Measurements from ENCODE around the gene ANKS6.

- TF ChIP-seq POLR2AphosphoS5 (IDR thresholded peaks at IDR 0.05; ENCODE audit: low read depth), result no peak
- no peak for TF ChIP-seq ETS1 (IDR thresholded peaks at IDR 0.05)
- TF ChIP-seq CTCF (conservative IDR thresholded peaks at IDR 0.05; ENCODE audit: low read depth in 2 of 2), result no peak
- no peak for TF ChIP-seq EZH2 (IDR thresholded peaks at IDR 0.05; ENCODE audit: low read depth, unreplicated experiment)
- no peak for TF ChIP-seq EZH2phosphoT487 (IDR thresholded peaks at IDR 0.05; ENCODE audit: unreplicated experiment)
- no peak for TF ChIP-seq STAT1 (IDR thresholded peaks at IDR 0.05; ENCODE audit: unreplicated experiment)
- TF ChIP-seq JUNB (IDR thresholded peaks at IDR 0.05; ENCODE audit: unreplicated experiment), result no peak
- no peak for TF ChIP-seq REST (IDR thresholded peaks at IDR 0.05; ENCODE audit: unreplicated experiment)
- TF ChIP-seq CREB1 (CRISPR knock-in tag; IDR thresholded peaks at IDR 0.05; ENCODE audit: low read depth), result no peak
- TF ChIP-seq, protein P1, sequence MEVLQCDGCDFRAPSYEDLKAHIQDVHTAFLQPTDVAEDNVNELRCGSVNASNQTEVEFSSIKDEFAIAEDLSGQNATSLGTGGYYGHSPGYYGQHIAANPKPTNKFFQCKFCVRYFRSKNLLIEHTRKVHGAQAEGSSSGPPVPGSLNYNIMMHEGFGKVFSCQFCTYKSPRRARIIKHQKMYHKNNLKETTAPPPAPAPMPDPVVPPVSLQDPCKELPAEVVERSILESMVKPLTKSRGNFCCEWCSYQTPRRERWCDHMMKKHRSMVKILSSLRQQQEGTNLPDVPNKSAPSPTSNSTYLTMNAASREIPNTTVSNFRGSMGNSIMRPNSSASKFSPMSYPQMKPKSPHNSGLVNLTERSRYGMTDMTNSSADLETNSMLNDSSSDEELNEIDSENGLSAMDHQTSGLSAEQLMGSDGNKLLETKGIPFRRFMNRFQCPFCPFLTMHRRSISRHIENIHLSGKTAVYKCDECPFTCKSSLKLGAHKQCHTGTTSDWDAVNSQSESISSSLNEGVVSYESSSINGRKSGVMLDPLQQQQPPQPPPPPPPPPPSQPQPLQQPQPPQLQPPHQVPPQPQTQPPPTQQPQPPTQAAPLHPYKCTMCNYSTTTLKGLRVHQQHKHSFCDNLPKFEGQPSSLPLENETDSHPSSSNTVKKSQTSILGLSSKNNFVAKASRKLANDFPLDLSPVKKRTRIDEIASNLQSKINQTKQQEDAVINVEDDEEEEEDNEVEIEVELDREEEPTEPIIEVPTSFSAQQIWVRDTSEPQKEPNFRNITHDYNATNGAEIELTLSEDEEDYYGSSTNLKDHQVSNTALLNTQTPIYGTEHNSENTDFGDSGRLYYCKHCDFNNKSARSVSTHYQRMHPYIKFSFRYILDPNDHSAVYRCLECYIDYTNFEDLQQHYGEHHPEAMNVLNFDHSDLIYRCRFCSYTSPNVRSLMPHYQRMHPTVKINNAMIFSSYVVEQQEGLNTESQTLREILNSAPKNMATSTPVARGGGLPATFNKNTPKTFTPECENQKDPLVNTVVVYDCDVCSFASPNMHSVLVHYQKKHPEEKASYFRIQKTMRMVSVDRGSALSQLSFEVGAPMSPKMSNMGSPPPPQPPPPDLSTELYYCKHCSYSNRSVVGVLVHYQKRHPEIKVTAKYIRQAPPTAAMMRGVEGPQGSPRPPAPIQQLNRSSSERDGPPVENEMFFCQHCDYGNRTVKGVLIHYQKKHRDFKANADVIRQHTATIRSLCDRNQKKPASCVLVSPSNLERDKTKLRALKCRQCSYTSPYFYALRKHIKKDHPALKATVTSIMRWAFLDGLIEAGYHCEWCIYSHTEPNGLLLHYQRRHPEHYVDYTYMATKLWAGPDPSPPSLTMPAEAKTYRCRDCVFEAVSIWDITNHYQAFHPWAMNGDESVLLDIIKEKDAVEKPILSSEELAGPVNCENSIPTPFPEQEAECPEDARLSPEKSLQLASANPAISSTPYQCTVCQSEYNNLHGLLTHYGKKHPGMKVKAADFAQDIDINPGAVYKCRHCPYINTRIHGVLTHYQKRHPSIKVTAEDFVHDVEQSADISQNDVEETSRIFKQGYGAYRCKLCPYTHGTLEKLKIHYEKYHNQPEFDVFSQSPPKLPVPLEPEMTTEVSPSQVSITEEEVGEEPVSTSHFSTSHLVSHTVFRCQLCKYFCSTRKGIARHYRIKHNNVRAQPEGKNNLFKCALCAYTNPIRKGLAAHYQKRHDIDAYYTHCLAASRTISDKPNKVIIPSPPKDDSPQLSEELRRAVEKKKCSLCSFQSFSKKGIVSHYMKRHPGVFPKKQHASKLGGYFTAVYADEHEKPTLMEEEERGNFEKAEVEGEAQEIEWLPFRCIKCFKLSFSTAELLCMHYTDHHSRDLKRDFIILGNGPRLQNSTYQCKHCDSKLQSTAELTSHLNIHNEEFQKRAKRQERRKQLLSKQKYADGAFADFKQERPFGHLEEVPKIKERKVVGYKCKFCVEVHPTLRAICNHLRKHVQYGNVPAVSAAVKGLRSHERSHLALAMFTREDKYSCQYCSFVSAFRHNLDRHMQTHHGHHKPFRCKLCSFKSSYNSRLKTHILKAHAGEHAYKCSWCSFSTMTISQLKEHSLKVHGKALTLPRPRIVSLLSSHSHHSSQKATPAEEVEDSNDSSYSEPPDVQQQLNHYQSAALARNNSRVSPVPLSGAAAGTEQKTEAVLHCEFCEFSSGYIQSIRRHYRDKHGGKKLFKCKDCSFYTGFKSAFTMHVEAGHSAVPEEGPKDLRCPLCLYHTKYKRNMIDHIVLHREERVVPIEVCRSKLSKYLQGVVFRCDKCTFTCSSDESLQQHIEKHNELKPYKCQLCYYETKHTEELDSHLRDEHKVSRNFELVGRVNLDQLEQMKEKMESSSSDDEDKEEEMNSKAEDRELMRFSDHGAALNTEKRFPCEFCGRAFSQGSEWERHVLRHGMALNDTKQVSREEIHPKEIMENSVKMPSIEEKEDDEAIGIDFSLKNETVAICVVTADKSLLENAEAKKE (CRISPR knock-in tag; IDR thresholded peaks at IDR 0.05), result no peak
- no peak for TF ChIP-seq NANOG (IDR thresholded peaks at IDR 0.05; ENCODE audit: borderline replicate concordance)
- no peak for TF ChIP-seq ZNF114 (CRISPR knock-in tag; IDR thresholded peaks at IDR 0.05)
Measured at GRCh38 chr9:98743329-98743728, 53.0 kb downstream of the ANKS6 start.
